Psoas muscle (tissue), 8 donors: ENCODE measurements around the gene ACACB. TPM values are rescaled to one million over a fixed set of nuclear protein-coding genes. Genes with fewer than 3 reads are reported as not detected.

Experiments used
- ATAC-seq, 4 donors: fragments of 200-7000 bp; cut with Tn5 transposase; one replicate each; pipeline ENCODE4 v1.9.1; 2020; ENCODE audit warnings: moderate library complexity in 3 of 4, mild to moderate bottlenecking in 2 of 4
- DNase-seq, 2 donors: peaks; one replicate each; pipeline ENCODE4 v3.0.0-alpha.2; 2020
- H3K27ac ChIP-seq: fragments of 200-600 bp; one replicate; pipeline ENCODE4 v1.8.0; 2022
- H3K27me3 ChIP-seq, 3 donors: fragments of 200-600 bp in 1 of 3; one replicate each; pipeline versions ENCODE4 v1.6.1 to v1.8.0; 2013 to 2022; ENCODE audit warnings: low read length in 2 of 3, mild to moderate bottlenecking in 2 of 3, moderate library complexity in 1 of 3; ENCODE audit not compliant: insufficient read depth in 3 of 3
- H3K36me3 ChIP-seq, 2 donors: fragments of 200-600 bp in 1 of 2; one replicate each; pipeline versions ENCODE4 v1.6.1 to v1.8.0; 2013 to 2022; ENCODE audit warnings: low read depth in 1 of 2, mild to moderate bottlenecking in 1 of 2, moderate library complexity in 1 of 2; ENCODE audit not compliant: insufficient read depth in 1 of 2
- H3K4me1 ChIP-seq: fragments of 200-600 bp; one replicate; pipeline ENCODE4 v1.8.0; 2022
- H3K4me3 ChIP-seq: fragments of 200-600 bp; one replicate; pipeline ENCODE4 v1.8.0; 2022; ENCODE audit warnings: mild to moderate bottlenecking
- H3K9me3 ChIP-seq: fragments of 200-600 bp; one replicate; pipeline ENCODE4 v1.8.0; 2022
- CTCF ChIP-seq: fragments of 200-600 bp; IDR thresholded peaks from one replicate; pipeline ENCODE4 v1.8.0; 2022; ENCODE audit warnings: antibody characterized with exemption
- WGBS, 3 donors: extraction: QIAGEN DNeasy Blood & Tissue Kit; methylation state at CpG; one replicate each; pipeline versions ENCODE4 v1.1.6 to v1.1.7; 2013; 5-methylcytosine and 5-hydroxymethylcytosine counted together
- intact Hi-C, 2 donors: fragments of 100-400 bp; cut with DNase I; formaldehyde crosslinking; loops; one replicate each; pipeline versions ENCODE4 v1.11.0 to v1.14.2; 2022
- polyA plus RNA-seq, 3 donors: library from polyadenylated mRNA; stranded (reverse); fragments of 200-250 nt; gene quantifications; one replicate each; pipeline ENCODE4 v1.2.3, GENCODE V29; 2013
- total RNA-seq, 4 donors: library from RNA; stranded (reverse); fragmentation: NEBNext Ultra II Directional in 2 of 4; extraction: Animal tissue kit (Norgen Biotek cat#: 25700) in 2 of 4; gene quantifications; one replicate each; pipeline versions ENCODE4 v1.2.1 to v1.2.4, GENCODE V29; 2021 to 2023
- donor health status: healthy with polysubstance abuse.
- donor health status: DM: no; HTN: no; CAD: no; lungs with moderate emphysema.
- donor health status: Bipolar disorder and iron deficiency.
- donor health status: healthy.
- donor health status: DM: yes; HTN: yes; CAD: no.
- donor health status: DM: no; HTN: no; CAD: no.
- donor health status: DM: no; HTN: no; CAD: no.
- donor health status: DM: yes; HTN: yes; CAD: no.

The ACACB gene
- total and polyA plus RNA-seq, 7 donors: 27.0 to 503 (median 246) TPM

GRCh38 chr12:109130297-109131153 is 14.1 kb downstream of the ACACB start:
- peaks cover 80% of the 10 kb centered on the region for H3K4me1 ChIP-seq
- H3K27me3 ChIP-seq: no peaks in the 10 kb centered on the region
- H3K27ac ChIP-seq: peak overlapping the region; percentile 96
- H3K36me3 ChIP-seq: peaks cover 0 to 21% of the 10 kb centered on the region in 2 donors
- TF ChIP-seq CTCF: no peak
- DNase-seq (peak; percentile 58 to 85), ATAC-seq (peak; percentile 51 to 72 (median 64))
- H3K9me3 ChIP-seq: no peaks in the 10 kb centered on the region
- peak overlapping the region; percentile 65 for H3K4me3 ChIP-seq
- 26 to 37% (median 28%) methylated on average over 15 of the region's 15 CpGs for WGBS, 3 donors
- intact Hi-C loops: no loop called here

- 23 to 31% (median 26%) methylated on average over 23 to 24 of the region's 24 CpGs for WGBS, 3 donors
- DNase-seq: peak; percentile 87 to 95
- intact Hi-C loops: no loop called here
Measured at GRCh38 chr12:109131154-109132050, 15.0 kb downstream of the ACACB start.

GRCh38 chr12:109134186-109134917 is 18.0 kb downstream of the ACACB start:
- Histone ChIP-seq H3K27ac (peak overlapping the region; percentile 96), H3K4me3 (peak overlapping the region; percentile 35)
- intact Hi-C loops: no loop called here

More at GRCh38 chr12:109131154-109132050, 15.0 kb downstream of the ACACB start:
- H3K27me3 ChIP-seq: no peaks in the 10 kb centered on the region
- H3K36me3 ChIP-seq: peaks cover 0 to 12% of the 10 kb centered on the region in 2 donors
- no peak for TF ChIP-seq CTCF
- peak overlapping the region; percentile 96 for H3K27ac ChIP-seq
- H3K4me1 ChIP-seq: peaks cover 73% of the 10 kb centered on the region
- ATAC-seq: peak; percentile 76 to 91 (median 80)
- peak overlapping the region; percentile 65 for H3K4me3 ChIP-seq
- H3K9me3 ChIP-seq: no peaks in the 10 kb centered on the region

More at GRCh38 chr12:109134186-109134917, 18.0 kb downstream of the ACACB start:
- TF ChIP-seq CTCF: peak; percentile 49
- 15 to 27% (median 16%) methylated on average over 6 of the region's 6 CpGs for whole genome bisulfite sequencing, 3 donors
- no peaks in the 10 kb centered on the region for H3K27me3 ChIP-seq
- ATAC-seq (peak in 3 of 4 donors; percentile 28 to 35 (median 32)), DNase-seq (peak; percentile 73 to 90)
- H3K4me1 ChIP-seq: peaks cover 70% of the 10 kb centered on the region
- H3K36me3 ChIP-seq: peaks cover 0 to 13% of the 10 kb centered on the region in 2 donors
- no peaks in the 10 kb centered on the region for H3K9me3 ChIP-seq
